ENCODE measurements around the gene HRH3. TPM values are rescaled to one million over a fixed set of nuclear protein-coding genes. Genes with fewer than 3 reads are reported as not detected.

Gene HRH3
- total RNA-seq, 1 experiment from 2014 or later: 1.8 TPM

DNA sequence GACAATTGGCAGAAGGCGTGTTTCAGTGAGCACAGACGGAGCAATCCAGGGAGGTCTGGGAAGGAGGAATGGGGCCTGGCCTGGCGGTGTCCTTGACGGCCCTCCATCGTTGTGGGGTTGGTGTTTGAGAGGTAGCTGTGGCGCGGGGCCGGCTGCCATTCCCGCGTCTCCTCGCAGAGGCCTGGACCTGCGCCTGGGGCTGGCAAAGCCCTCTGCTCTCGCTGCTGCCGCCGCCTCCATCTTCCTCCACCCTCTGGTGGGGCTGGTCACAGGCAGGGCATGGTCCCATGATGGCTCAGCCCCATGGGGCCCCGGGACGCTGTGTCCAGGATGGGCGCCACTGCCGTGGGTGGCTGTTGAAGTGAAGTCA lies 25.8 kb upstream of the HRH3 start:
- Mint-ChIP-seq H3K9me3 (no peaks in the 10 kb centered on the region; a peak in 1 of 5 replicates), H3K27ac (0 out of 7 replicates have a peak overlapping the region, but pooled peaks of 1 of the 3 experiments have one; percentile 44), H3K4me3 (no peak overlapping the region), H3K27me3 (ENCODE audit: low read depth) (no peaks in the 10 kb centered on the region), H3K4me1 (peaks cover 20 to 23% of the 10 kb centered on the region in 2 experiments), H3K36me3 (ENCODE audit: insufficient read depth in 1 of 3, low read depth in 3 of 3) (peaks cover 0 to 14% (median 10%) of the 10 kb centered on the region in 3 experiments; a peak in 4 of 7 replicates)
- Histone ChIP-seq H3K4me2 (ENCODE audit: insufficient read depth, insufficient read length, low read length) (no peak overlapping the region), H2BK20ac (ENCODE audit: low read depth, low read length, poor library complexity, severe bottlenecking) (no peak overlapping the region), H2BK5ac (ENCODE audit: insufficient read length, low read length) (no peak overlapping the region), H3K4ac (ENCODE audit: low read depth, low read length) (no peak overlapping the region), H3K9me3 (ENCODE audit: control insufficient read depth, low read depth, low read length) (no peaks in the 10 kb centered on the region), H3K23ac (ENCODE audit: insufficient read length, low read depth, low read length) (no peak overlapping the region), H3T11ph (ENCODE audit: low read length) (no peak overlapping the region), H4K8ac (replicated peaks; ENCODE audit: insufficient read length, low read depth, low read length) (no peak overlapping the region), H2BK120ac (ENCODE audit: low read depth, low read length, poor library complexity, severe bottlenecking) (no peak overlapping the region), H3K14ac (ENCODE audit: insufficient read depth, low read length) (no peak overlapping the region), H3K27ac (ENCODE audit: insufficient read length, low read depth, low read length) (no peak overlapping the region), H2BK12ac (ENCODE audit: insufficient read length, low read depth, low read length) (no peak overlapping the region), H2AK5ac (ENCODE audit: insufficient read length, low read length) (no peak overlapping the region), H3K4me1 (ENCODE audit: insufficient read depth, low read length) (no peaks in the 10 kb centered on the region; the same call in 1 of the 2 replicates), H3K56ac (ENCODE audit: insufficient read length, low read depth, low read length) (no peak overlapping the region), H4K91ac (ENCODE audit: insufficient read length, low read depth, low read length) (no peak overlapping the region), H4K5ac (ENCODE audit: insufficient read length, low read depth, low read length) (no peak overlapping the region), H4K20me1 (ENCODE audit: control insufficient read depth, insufficient read depth, insufficient read length) (no peaks in the 10 kb centered on the region), H3K18ac (ENCODE audit: insufficient read length, low read depth, low read length) (no peak overlapping the region), H3K79me2 (ENCODE audit: insufficient read depth, low read length) (peaks cover 10% of the 10 kb centered on the region; the same call in 1 of the 2 replicates), H3K9ac (ENCODE audit: extremely low read depth, insufficient read length, low read length) (no peak overlapping the region), H3K79me1 (ENCODE audit: insufficient read depth, low read depth, low read length, poor library complexity, severe bottlenecking) (peaks cover 8% of the 10 kb centered on the region), H3K23me2 (ENCODE audit: insufficient read length, low read depth, low read length, poor library complexity, severe bottlenecking) (no peaks in the 10 kb centered on the region), H3K27me3 (ENCODE audit: insufficient read depth, low read length) (no peaks in the 10 kb centered on the region), H2BK15ac (ENCODE audit: low read depth, low read length) (no peak overlapping the region), H2AFZ (ENCODE audit: low read length) (no peak overlapping the region)
- WGBS (ENCODE audit: extremely low coverage, insufficient read length, low lambda C conversion rate): no CpG with 5 or more reads among the region's 19 CpGs
- no peak for DNase-seq
- TF ChIP-seq, protein P1, sequence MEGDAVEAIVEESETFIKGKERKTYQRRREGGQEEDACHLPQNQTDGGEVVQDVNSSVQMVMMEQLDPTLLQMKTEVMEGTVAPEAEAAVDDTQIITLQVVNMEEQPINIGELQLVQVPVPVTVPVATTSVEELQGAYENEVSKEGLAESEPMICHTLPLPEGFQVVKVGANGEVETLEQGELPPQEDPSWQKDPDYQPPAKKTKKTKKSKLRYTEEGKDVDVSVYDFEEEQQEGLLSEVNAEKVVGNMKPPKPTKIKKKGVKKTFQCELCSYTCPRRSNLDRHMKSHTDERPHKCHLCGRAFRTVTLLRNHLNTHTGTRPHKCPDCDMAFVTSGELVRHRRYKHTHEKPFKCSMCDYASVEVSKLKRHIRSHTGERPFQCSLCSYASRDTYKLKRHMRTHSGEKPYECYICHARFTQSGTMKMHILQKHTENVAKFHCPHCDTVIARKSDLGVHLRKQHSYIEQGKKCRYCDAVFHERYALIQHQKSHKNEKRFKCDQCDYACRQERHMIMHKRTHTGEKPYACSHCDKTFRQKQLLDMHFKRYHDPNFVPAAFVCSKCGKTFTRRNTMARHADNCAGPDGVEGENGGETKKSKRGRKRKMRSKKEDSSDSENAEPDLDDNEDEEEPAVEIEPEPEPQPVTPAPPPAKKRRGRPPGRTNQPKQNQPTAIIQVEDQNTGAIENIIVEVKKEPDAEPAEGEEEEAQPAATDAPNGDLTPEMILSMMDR (conservative IDR thresholded peaks at IDR 0.05): no peak
